ENCODE results near the gene MSMB. TPM values are rescaled to one million over a fixed set of nuclear protein-coding genes. Genes with fewer than 3 reads are reported as not detected.

Gene MSMB
- total RNA-seq, 2 donors from 2014 or later = not detected

DNA sequence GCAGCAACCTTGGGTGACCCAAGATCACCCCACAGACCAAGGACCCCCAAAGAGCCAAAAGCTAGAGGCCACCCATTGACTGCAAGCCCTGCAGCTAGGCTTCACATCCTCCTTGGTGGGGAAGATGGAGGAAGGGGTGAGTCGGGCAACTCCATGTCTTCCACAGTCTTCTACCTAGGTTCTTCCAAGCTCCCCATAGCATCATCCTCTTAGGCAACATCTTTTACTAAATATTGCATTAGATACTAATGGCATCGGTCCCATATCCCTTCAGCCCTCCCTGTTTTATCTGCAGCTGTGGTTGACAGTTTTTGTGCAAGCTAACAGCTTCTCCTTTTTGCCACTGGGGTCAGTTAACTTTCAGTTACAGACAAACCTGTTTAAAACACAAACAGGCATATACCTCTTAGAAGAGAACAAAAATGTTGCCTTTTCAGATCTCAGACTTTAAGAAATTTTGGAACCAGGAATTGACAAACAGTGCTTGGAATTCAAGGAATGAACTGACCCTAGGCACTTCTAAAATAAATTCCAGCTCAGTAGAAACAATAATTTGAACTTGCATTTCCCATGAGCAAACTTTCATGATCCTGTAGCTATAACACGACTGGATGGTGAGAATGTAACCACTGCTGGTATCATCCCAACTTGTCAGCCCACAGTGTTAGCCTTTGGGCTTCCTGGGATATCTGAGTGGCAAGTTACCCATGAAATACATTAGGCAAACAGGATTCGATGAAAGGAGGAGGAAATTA is 33.9 kb upstream of the MSMB start:
- Mint-ChIP-seq H3K36me3 (ENCODE audit: insufficient read depth in 2 of 2) (no peaks in the 10 kb centered on the region), H3K4me1 (ENCODE audit: low read depth) (peaks cover 16% of the 10 kb centered on the region), H3K9me3 (peaks cover 0 to 1% of the 10 kb centered on the region in 2 donors), H3K27ac (no peak overlapping the region), H3K4me3 (no peak overlapping the region), H3K27me3 (ENCODE audit: low read depth) (no peaks in the 10 kb centered on the region)
- DNase-seq (no peak), ATAC-seq (replicated peaks in 1 of 2) (no peak)

DNA sequence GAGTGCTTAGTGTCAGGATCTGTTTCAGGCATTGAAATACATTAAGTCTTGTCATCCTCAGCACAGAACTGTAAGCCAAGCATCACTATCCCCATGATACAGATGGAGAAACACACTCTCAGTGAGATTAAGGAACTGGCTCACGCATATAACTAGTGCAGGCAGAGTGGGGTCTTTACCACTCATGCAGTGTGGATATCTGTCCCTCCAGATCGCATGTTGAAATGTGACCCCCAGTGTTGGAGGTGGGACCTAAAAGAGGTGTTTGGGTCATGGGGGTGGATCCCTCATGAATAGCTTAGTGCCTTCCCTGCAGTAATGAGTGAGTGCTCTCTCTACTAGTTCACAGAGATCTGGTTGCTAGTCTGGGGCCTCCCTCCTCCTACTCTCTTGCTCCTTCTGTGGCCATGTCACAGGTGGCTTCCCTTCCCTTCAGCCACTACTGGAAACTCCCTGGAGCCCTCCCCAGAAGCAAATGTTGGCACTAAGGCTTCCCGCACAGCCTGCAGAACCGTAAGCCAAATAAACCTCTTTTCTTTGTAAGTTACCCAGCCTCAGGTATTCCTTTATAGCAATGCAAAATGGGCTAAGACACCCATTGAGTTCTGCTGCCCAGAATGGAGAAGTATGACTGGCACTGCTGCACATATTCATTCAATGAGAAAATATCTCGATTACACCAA is 31.8 kb upstream of the MSMB start:
- Mint-ChIP-seq H3K36me3 (ENCODE audit: insufficient read depth in 2 of 2) (no peaks in the 10 kb centered on the region), H3K27ac (no peak overlapping the region), H3K27me3 (ENCODE audit: low read depth) (no peaks in the 10 kb centered on the region), H3K9me3 (peaks cover 0 to 1% of the 10 kb centered on the region in 2 donors), H3K4me3 (no peak overlapping the region), H3K4me1 (ENCODE audit: low read depth) (peaks cover 16% of the 10 kb centered on the region)
- DNase-seq (no peak), ATAC-seq (replicated peaks in 1 of 2) (peak in 1 of 2 donors; percentile 23)

DNA sequence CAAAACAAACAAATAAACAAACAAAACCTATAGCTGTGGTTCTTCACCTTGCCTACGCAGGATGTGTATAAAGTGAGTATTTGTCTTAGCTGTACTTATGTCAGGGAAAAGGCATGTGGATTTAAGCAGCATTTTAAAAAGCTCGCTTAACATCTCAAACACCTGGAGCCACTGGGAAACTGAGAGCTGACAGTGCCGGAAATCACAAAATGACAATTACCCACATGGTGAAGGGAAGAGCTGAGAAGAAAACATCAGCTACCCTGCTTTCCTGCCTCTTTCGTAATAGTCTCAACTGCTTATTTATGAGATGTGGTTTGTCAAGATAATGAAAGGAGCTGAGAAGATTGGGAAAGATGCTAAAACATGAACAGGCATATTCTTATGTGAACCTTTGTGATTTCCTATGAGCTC is 31.1 kb upstream of the MSMB start:
- Mint-ChIP-seq H3K4me3 (no peak overlapping the region), H3K27ac (no peak overlapping the region), H3K27me3 (ENCODE audit: low read depth) (no peaks in the 10 kb centered on the region), H3K4me1 (ENCODE audit: low read depth) (peaks cover 16% of the 10 kb centered on the region), H3K9me3 (no peaks in the 10 kb centered on the region), H3K36me3 (ENCODE audit: insufficient read depth in 2 of 2) (no peaks in the 10 kb centered on the region)
- no peak for ATAC-seq (replicated peaks in 1 of 2)
- DNase-seq = no peak

DNA sequence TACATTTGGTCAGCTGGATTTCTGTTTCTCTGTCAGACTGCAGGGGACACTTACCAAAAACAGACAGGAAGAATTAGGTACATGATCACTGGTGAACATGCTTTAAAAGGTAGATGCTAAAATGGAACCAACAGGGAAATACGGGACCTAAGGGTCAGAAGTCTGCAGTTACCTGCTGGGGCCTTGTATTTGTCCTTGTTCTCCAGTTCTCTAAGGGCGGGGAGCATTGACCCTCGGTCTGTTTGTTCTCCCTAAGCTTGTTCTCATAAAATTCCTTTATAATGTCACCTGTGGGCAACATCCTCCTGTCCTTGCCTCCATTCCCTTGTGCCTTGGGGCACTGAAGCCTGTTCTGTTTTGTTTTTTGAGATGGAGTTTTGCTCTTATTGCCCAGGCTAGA is 29.8 kb upstream of the MSMB start:
- peaks cover 16% of the 10 kb centered on the region for H3K4me1 Mint-ChIP-seq (ENCODE audit: low read depth)
- no peaks in the 10 kb centered on the region for H3K36me3 Mint-ChIP-seq (ENCODE audit: insufficient read depth in 2 of 2)
- H3K27me3 Mint-ChIP-seq (ENCODE audit: low read depth) = no peaks in the 10 kb centered on the region
- H3K9me3 Mint-ChIP-seq = no peaks in the 10 kb centered on the region
- DNase-seq (no peak), ATAC-seq (replicated peaks in 1 of 2) (no peak)
- H3K27ac Mint-ChIP-seq = no peak overlapping the region
- no peak overlapping the region for H3K4me3 Mint-ChIP-seq

DNA sequence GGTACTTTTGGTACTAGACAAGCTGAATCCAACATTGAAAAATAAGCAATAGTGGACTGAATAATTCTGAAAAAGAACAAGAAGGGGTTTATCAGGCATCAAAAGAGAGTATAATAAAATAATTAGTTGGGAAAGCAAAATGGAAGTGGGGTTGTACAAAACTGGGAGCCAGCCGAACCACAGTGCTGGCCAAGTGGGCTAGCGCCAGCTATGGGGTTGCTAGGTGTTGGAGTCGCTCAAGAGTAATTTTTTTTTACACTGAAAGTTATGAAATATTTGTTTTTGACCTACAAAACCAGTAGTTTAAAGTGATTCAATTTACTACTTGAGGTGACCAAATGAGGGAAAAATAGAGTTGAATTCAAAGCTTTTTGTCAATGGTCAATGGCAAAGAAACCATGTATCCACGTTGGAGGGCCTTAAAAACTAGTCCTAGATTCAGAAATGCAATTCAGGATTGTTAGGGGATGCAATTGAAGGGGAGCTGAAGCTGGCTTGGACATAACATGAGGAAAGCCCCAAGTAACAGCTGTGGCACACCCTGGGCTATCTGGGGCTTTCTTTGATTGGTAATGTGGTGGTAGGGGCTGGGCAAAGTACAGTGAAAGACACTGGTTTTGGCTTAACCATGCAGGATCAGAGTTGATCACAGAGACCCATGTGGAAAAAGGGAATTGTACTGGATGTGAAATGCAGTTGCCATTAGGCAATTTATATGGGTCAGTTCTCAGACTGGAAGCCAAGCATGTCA is 28.3 kb upstream of the MSMB start:
- Mint-ChIP-seq H3K36me3 (ENCODE audit: insufficient read depth in 2 of 2) (no peaks in the 10 kb centered on the region), H3K4me3 (no peak overlapping the region), H3K27ac (no peak overlapping the region), H3K27me3 (ENCODE audit: low read depth) (no peaks in the 10 kb centered on the region), H3K9me3 (no peaks in the 10 kb centered on the region), H3K4me1 (ENCODE audit: low read depth) (peaks cover 16% of the 10 kb centered on the region)
- ATAC-seq (replicated peaks in 1 of 2) (no peak), DNase-seq (no peak)

DNA sequence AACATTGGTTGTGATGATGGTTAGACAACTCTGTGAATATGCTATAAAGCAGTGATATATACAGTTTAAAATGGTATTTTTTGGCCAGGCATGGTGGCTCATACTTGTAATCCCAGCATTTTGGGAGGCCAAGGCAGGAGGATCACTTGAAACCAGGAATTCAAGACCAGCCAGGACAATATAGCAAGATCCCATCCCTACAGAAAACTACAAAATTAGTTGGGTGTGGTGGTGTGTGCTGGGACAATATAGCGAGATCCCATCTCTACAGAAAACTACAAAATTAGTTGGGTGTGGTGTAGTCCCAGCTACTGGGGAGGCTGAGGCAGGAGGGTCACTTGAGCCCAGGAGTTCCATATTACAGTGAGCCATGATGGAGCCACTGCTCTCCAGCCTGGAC is 27.5 kb upstream of the MSMB start:
- Mint-ChIP-seq H3K27ac (no peak overlapping the region), H3K27me3 (ENCODE audit: low read depth) (no peaks in the 10 kb centered on the region), H3K36me3 (ENCODE audit: insufficient read depth in 2 of 2) (no peaks in the 10 kb centered on the region), H3K9me3 (no peaks in the 10 kb centered on the region), H3K4me3 (no peak overlapping the region), H3K4me1 (ENCODE audit: low read depth) (peaks cover 16% of the 10 kb centered on the region)
- DNase-seq (no peak), ATAC-seq (replicated peaks in 1 of 2) (no peak)

DNA sequence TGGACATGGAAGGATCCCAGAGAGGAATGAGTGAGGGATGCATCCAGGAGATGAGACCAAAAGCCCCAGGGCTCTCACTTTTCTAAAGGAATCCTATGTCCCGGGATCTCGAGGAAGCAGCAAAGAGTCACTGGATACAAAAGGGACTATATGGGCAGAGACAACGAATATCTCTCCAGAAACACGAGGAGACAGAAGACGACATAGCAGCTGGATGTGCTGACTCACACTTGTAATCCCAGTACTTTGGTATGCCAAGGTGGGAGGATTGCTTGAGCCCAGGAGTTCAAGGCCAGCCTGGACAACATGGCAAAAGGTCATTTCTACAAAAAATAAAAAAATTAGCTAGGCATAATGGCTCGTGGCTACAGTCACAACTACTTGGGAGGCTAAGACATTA is 24.7 kb upstream of the MSMB start:
- Mint-ChIP-seq H3K36me3 (ENCODE audit: insufficient read depth in 2 of 2) (no peaks in the 10 kb centered on the region), H3K4me3 (no peak overlapping the region), H3K9me3 (no peaks in the 10 kb centered on the region), H3K27me3 (ENCODE audit: low read depth) (no peaks in the 10 kb centered on the region), H3K4me1 (ENCODE audit: low read depth) (no peaks in the 10 kb centered on the region), H3K27ac (no peak overlapping the region)
- ATAC-seq (replicated peaks in 1 of 2) = no peak
- DNase-seq = no peak

DNA sequence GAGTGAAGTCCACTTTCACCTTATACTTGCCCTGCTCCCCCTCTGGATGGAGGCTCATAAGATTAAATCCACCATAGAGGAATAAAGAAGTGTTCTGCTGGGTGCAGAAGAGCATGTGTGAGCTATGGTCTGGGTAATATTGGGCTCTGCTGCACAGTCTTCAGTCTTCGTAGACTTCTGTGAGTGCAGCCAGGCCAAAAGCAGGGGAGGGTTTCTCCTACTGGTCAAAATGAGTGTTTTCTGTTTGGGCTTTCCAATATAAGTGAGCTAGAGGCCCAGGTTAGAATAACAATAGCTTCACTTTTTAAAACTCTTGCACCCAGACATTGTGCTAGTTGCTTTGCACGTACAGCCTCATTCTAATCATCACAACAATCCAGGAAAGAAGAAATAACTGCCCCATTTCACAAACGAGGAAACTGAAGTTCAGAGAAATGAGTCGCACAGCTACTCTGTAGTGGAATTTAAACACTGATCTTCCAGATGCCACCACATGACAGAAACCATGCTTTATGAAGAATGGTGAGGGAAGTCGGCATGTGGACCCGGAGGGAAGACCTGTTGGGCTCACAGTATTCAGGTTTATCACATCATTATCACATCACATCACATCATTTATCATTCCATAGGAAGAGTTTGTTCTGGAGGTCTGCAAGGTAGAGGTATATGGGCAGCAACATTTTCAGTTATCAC is 23.8 kb upstream of the MSMB start:
- no peaks in the 10 kb centered on the region for H3K4me1 Mint-ChIP-seq (ENCODE audit: low read depth)
- no peak overlapping the region for H3K4me3 Mint-ChIP-seq
- no peaks in the 10 kb centered on the region for H3K9me3 Mint-ChIP-seq
- no peak for DNase-seq
- ATAC-seq (replicated peaks in 1 of 2) = no peak
- H3K27me3 Mint-ChIP-seq (ENCODE audit: low read depth) = no peaks in the 10 kb centered on the region
- H3K36me3 Mint-ChIP-seq (ENCODE audit: insufficient read depth in 2 of 2) = no peaks in the 10 kb centered on the region
- H3K27ac Mint-ChIP-seq = no peak overlapping the region

DNA sequence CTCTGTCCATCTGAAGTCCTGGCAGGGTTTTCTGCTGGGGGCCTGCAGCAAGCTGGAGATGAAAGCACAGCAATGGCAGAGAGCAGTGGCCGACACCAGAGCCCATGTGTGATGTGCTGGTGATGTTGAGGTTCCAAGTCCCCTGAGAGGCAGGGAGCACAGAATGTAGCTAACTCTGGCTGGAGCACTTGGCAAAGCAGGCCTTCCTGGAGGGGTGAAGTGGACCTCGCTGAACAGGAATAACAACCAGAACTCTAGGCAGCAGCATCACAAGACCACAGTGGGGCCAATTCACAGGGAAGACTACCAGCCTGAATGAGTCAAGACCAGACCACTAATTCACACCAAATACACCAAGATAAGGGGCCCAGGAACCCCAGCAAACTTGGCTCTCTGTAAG is 22.8 kb upstream of the MSMB start:
- no peak overlapping the region for H3K4me3 Mint-ChIP-seq
- H3K27me3 Mint-ChIP-seq (ENCODE audit: low read depth) = no peaks in the 10 kb centered on the region
- ATAC-seq (replicated peaks in 1 of 2) (no peak), DNase-seq (no peak)
- no peaks in the 10 kb centered on the region for H3K4me1 Mint-ChIP-seq (ENCODE audit: low read depth)
- no peaks in the 10 kb centered on the region for H3K9me3 Mint-ChIP-seq
- no peaks in the 10 kb centered on the region for H3K36me3 Mint-ChIP-seq (ENCODE audit: insufficient read depth in 2 of 2)
- no peak overlapping the region for H3K27ac Mint-ChIP-seq

DNA sequence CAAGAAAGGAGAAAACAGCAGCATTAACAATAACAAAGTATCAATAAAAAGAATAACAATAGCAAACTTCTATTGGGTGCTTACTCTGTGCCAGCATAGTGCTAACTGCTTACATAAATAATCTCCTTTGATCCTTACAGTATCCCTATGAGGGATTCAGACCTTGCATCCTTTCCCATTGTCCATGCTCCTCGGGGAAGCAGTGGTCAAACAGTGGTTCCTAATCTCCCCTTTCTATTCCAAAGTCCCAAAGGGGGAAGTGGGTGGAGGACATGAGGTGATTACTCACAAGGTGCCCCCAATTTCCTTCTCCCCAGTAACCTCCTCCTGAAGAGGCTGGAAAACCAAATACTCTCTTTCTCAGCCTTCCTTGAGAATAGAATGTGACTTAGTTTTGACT is 22.0 kb upstream of the MSMB start:
- DNase-seq (no peak), ATAC-seq (replicated peaks in 1 of 2) (no peak)
- Mint-ChIP-seq H3K36me3 (ENCODE audit: insufficient read depth in 2 of 2) (no peaks in the 10 kb centered on the region), H3K9me3 (no peaks in the 10 kb centered on the region), H3K4me3 (no peak overlapping the region), H3K27ac (no peak overlapping the region), H3K27me3 (ENCODE audit: low read depth) (no peaks in the 10 kb centered on the region), H3K4me1 (ENCODE audit: low read depth) (no peaks in the 10 kb centered on the region)

DNA sequence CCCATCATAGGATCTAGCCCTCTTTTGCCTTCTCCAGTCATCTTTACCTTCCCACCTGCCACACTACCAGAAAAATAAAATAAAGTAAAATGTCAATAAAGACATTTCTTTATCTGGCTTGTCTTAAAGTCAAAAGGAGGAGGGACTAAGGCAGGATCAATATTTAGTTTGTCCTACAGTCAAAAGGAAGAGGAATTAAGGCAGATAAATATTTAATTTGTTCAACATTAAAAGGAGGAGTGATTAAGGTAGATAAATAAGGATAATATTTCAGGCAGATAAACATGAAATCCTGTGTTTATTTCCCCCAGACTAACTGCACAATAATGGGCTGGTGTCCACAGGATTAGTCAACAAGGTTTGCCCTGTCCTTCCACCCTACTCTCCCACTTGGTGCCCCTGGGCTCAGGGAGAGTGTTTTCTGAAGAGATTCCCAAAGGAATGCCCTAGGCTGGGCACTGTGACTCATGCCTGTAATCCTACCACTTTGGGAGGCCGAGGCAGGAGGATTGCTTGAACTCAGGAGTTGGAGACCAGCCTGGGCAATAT is 18.3 kb upstream of the MSMB start:
- Mint-ChIP-seq H3K27me3 (ENCODE audit: low read depth) (no peaks in the 10 kb centered on the region), H3K27ac (no peak overlapping the region), H3K9me3 (no peaks in the 10 kb centered on the region), H3K4me1 (ENCODE audit: low read depth) (no peaks in the 10 kb centered on the region), H3K4me3 (no peak overlapping the region), H3K36me3 (ENCODE audit: insufficient read depth in 2 of 2) (no peaks in the 10 kb centered on the region)
- DNase-seq = no peak
- ATAC-seq (replicated peaks in 1 of 2) = no peak

DNA sequence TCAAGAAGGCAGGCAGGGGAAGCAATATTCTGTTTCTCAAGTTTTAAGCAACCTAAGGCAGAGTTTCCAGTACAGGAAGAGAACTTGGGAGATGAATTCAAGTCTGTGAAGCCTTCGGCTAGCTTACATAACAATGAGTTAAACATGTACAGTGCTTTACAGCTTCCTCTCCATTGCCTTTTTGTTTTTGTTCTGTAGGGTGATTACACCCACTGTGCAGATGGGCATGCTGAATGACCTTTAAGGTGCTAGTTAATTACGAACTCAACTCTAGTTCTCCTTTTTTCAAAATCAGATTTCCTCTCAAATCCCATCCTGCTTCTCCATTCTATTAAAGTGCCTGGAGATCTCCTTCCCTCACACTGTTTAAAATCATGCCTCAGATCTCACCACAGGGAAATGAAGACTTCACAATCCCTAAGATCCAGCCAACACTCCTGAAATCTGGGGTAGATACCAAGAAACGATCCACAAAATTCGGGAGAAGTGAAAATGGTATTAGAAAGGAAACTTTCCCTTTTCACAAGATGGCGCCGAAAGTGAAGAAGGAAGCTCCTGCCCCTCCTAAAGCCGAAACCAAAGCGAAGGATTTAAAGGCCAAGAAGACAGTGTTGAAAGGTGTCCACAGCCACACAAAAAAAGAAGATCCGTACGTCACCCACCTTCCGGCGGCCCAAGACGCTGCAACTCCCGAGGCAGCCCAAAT is 16.8 kb upstream of the MSMB start:
- H3K36me3 Mint-ChIP-seq (ENCODE audit: insufficient read depth in 2 of 2) = no peaks in the 10 kb centered on the region

More for the DNA sequence above, 16.8 kb upstream of the MSMB start:
- Mint-ChIP-seq H3K4me1 (ENCODE audit: low read depth) (no peaks in the 10 kb centered on the region), H3K27ac (no peak overlapping the region), H3K4me3 (no peak overlapping the region), H3K9me3 (no peaks in the 10 kb centered on the region), H3K27me3 (ENCODE audit: low read depth) (no peaks in the 10 kb centered on the region)
- ATAC-seq (replicated peaks in 1 of 2) = no peak
- no peak for DNase-seq
